HG02938 (cell line): ENCODE results near the gene LIF.

Experiments used
- ATAC-seq: cut with Tn5 transposase; IDR thresholded peaks from one replicate; pipeline ENCODE4 v1.9.1; 2021; ENCODE audit warnings: mild to moderate bottlenecking, moderate library complexity; ENCODE audit not compliant: unreplicated experiment

LIF gene

DNA sequence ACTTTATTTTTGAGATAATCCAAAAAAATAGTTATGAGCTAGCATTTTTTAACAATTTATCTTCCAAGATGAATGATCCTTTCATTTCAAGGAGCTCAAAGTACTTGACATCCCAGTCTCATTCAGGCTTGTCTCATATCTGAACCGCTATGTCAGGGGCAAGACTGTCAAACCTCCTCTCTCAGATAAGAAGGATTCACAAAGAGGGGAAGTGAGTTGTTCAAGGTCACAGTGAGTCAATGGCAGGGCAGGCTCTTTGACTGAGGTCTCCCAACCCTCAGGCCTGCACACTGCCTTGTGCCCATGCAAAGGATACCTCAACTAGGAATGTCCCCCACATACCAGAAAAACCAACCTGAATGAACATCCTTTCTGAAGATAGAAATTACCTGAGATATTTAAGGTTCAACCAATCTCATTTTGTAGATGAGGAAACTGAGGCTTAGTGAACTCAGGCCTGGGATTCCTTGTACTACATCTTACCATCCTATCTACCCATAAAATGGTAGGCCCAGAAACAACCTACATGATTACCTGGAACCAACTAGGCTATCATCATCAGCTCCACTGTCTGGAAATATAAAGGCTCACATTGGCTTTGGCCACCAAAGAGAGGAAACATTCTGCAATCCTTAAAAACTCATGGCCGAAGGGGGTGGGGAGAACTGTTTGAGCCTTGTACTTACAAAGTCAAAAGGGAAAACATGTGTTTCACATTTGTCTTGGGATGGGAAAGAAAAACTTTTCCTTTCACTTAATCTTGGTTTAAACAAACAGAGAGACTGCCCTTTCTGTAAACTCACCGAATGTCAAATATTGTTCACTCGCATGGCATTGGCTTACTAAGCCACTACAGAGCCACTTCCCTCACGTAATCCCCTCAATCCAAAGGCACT, 51.1 kb downstream of the LIF start:
- ATAC-seq, result no peak

DNA sequence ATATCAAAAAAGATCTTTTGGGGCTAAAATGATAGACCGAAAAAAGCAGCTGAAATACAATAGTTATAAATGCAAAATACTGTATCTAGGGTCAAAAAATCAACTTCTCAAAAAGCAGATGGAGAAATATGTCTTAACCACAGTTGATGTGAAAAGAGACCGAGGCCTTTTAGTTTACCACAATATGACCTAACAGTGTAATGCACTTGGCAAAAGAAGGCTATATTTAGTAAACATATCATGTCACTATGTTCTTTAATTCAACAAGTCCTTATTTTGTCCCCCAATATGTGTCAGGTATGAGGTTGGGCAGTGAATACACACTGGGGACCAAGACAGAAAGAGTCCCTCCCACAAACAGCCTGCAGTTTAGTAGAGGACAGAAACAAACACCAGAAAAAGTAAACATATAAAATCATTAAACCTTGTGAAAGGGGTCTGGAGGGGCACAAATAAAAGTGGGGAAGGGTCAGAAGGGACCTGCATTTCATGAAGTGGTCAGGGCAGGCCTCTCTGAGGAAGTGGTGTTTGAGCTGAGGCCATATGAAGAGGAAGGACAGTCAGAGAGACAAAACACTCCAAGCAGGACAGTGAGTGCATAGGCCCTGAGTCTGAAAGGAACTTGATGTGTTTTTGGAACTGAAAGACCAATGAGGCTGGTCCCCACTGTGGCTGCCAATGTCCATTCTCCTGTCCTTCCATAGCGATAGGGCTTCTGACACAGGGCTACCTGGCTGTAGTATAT, 53.4 kb downstream of the LIF start:
- no peak for ATAC-seq

DNA sequence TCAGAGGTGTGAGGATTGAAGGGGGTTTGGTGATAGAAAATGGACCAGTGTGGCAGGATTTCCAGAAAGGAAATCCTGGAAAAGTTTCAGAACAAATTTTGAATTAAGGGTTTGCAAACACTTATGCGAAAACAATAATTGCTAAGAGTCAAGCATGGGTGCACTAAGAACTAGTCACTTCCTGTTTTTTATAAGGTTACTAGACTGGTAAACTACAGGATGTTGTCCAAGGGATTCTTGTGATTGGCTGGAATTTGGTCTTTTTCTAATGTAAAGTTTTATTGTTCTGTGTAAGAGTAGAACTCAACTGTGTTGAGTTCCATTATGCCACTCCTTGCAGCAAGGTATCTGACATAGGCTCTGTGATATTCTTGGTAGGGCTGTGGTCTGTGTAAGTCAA, 54.1 kb downstream of the LIF start:
- no peak for ATAC-seq

DNA sequence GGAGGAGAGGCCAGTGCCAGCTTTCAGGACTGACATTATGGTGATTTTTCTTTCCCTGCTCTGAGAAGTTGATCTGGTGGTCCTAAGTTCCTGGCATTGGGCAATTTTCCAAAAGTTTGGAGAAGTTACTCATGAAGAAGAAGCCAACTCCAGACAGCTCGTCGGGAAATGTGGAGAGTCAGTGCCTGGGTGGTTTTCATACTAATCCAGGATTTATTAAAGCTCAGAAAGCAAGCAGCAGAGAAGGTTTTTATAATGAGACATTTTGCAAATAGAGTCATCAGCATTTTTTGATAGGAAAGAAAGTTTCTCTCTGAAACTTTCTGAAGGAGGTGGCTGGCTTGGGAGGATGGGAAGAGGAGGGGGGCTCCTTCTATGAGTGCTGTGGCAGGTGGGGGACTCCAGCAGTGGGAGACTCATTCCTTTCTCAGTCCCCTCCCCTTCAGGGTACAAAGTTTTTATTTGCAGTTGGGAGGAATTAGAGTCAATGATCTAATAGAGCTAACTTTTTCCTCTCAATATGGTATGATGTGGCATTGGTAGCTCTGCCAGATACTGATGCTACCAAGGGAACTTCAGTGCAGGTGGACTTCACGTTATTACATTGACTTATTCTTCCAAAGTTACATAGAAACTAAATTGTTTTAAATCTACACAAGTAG, 55.4 kb downstream of the LIF start:
- ATAC-seq, result no peak

DNA sequence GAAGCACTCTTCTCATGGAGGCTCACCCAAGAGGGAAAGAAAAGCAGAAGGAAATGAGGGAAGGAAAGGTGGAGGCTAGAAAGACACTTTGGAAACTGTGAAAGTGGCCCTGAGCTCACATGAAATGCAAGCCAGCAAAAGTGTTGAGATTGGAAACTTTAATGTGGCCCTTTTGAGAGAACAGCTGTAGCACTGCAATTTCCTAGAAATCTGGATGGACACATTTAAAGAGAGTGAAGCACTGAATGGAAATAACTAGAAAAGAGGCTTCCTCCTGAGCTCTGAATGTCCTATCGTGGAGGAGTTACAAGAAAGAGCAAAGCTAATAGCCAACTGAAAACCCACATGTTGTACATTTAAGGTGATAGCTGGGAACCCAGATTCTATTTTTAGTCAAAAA, 56.0 kb downstream of the LIF start:
- no peak for ATAC-seq
